Adrenal gland (tissue), 12 donors: ENCODE measurements around the gene SORCS3. TPM values are rescaled to one million over a fixed set of nuclear protein-coding genes. Genes with fewer than 3 reads are reported as not detected.

ENCODE experiments used
- DNase-seq, 7 donors: peaks; one replicate each; pipeline ENCODE4 v3.0.0-alpha.2; 2019 to 2020
- H3K27ac ChIP-seq, 5 donors: fragments of 200-600 bp; sonication (generic) in 4 of 5; 1 replicate in 3 of 5; 2 replicates in 2 of 5; pipeline versions ENCODE4 v1.5.1 to v1.8.0; 2016 to 2020; ENCODE audit warnings: mild to moderate bottlenecking in 1 of 5
- H3K27me3 ChIP-seq: fragments of 200-600 bp; 2 replicates; pipeline ENCODE4 v1.8.0; 2021
- H3K36me3 ChIP-seq, 2 donors: fragments of 200-600 bp; replicated peaks in 1 of 2; 1 replicate in 1 of 2; 2 replicates in 1 of 2; pipeline versions ENCODE4 v1.5.1 to v1.8.0; 2018 to 2022
- H3K4me1 ChIP-seq, 2 donors: fragments of 200-600 bp; replicated peaks in 1 of 2; 1 replicate in 1 of 2; 2 replicates in 1 of 2; pipeline versions ENCODE4 v1.5.1 to v1.8.0; 2018 to 2021
- H3K4me3 ChIP-seq, 4 donors: fragments of 200-600 bp; sonication (generic) in 3 of 4; one replicate each; pipeline ENCODE4 v1.5.1; 2016 to 2018
- H3K9me3 ChIP-seq, 3 donors: fragments of 200-600 bp; sonication (generic) in 1 of 3; replicated peaks in 1 of 3; 1 replicate in 2 of 3; 2 replicates in 1 of 3; pipeline versions ENCODE4 v1.5.1 to v1.8.0; 2016 to 2021
- POLR2A ChIP-seq, 2 donors: fragments of 450-650 bp; IDR thresholded peaks; one replicate each; pipeline ENCODE4 v1.6.1; 2017; ENCODE audit warnings: antibody characterized with exemption in 2 of 2, mild to moderate bottlenecking in 2 of 2, moderate library complexity in 1 of 2
- WGBS, 4 donors: extraction: QIAGEN DNeasy Blood & Tissue Kit in 2 of 4; methylation state at CpG; one replicate each; pipeline versions ENCODE4 v1.1.5 to v1.1.7; 2013 to 2017; 5-methylcytosine and 5-hydroxymethylcytosine counted together
- intact Hi-C, 2 donors: fragments of 100-400 bp; cut with DNase I; formaldehyde crosslinking; loops; one replicate each; pipeline versions ENCODE4 v1.14.1 to v1.15.0; 2022 to 2023
- polyA plus RNA-seq, 3 donors: library from polyadenylated mRNA; stranded (reverse); fragments of 200-250 nt in 2 of 3; fragments of 350-450 nt in 1 of 3; fragmentation: Illumina TruSeq in 1 of 3; extraction: RNeasy Lipid Tissue Mini Kit (QIAGEN cat#74804) in 1 of 3; gene quantifications; one replicate each; pipeline ENCODE4 v1.2.3, GENCODE V29; 2013 to 2014
- total RNA-seq, 9 donors: library from RNA; depleted of rRNA in 4 of 9; stranded (reverse); fragments of >200 nt in 4 of 9; fragments of 120-200 nt in 1 of 9; fragmentation: NEBNext Ultra II Directional in 1 of 9; extraction: Animal tissue kit (Norgen Biotek cat#: 25700) in 1 of 9; gene quantifications; one replicate each; pipeline versions ENCODE4 v1.1.0 to v1.2.4, GENCODE V29; 2013 to 2023
- TF ChIP-seq, protein P1 (sequence below), 6 experiments: fragments of 450-650 bp in 4 of 6; fragments of 200-600 bp in 2 of 6; sonication (generic) in 1 of 6; IDR thresholded peaks; 1 replicate in 5 of 6; 2 replicates in 1 of 6; pipeline versions ENCODE4 v1.5.1 to v1.8.0; 2016 to 2021; ENCODE audit warnings: antibody characterized with exemption in 6 of 6, mild to moderate bottlenecking in 2 of 6, moderate library complexity in 1 of 6
- donor health status: healthy with polysubstance abuse.
- donor health status: Bipolar disorder and iron deficiency.
- donor health status: DM: yes; HTN: yes; CAD: no.
- donor health status: DM: no; HTN: no; CAD: no.
- donor health status: DM: no; HTN: no; CAD: no.
- donor health status: DM: yes; HTN: yes; CAD: no.

The SORCS3 gene
- total and polyA plus RNA-seq, 12 donors: 0.22 to 3.4 (median 1.2) TPM; not detected in 2

GRCh38 chr10:105278439-105278838 is 637.3 kb downstream of the SORCS3 start:
- no peaks in the 10 kb centered on the region for H3K9me3 ChIP-seq
- H3K36me3 ChIP-seq: no peaks in the 10 kb centered on the region
- TF ChIP-seq, protein P1, sequence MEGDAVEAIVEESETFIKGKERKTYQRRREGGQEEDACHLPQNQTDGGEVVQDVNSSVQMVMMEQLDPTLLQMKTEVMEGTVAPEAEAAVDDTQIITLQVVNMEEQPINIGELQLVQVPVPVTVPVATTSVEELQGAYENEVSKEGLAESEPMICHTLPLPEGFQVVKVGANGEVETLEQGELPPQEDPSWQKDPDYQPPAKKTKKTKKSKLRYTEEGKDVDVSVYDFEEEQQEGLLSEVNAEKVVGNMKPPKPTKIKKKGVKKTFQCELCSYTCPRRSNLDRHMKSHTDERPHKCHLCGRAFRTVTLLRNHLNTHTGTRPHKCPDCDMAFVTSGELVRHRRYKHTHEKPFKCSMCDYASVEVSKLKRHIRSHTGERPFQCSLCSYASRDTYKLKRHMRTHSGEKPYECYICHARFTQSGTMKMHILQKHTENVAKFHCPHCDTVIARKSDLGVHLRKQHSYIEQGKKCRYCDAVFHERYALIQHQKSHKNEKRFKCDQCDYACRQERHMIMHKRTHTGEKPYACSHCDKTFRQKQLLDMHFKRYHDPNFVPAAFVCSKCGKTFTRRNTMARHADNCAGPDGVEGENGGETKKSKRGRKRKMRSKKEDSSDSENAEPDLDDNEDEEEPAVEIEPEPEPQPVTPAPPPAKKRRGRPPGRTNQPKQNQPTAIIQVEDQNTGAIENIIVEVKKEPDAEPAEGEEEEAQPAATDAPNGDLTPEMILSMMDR (IDR thresholded peaks at IDR 0.05): no peak
- TF ChIP-seq POLR2A (IDR thresholded peaks at IDR 0.05): no peak
- H3K4me3 ChIP-seq: no peak overlapping the region
- intact Hi-C loops: no loop called here
- H3K4me1 ChIP-seq: no peaks in the 10 kb centered on the region
- DNase-seq: no peak
- 85 to 96% (median 92%) methylated on average over 7 of the region's 7 CpGs for WGBS, 4 donors
- H3K27ac ChIP-seq: no peak overlapping the region
- no peaks in the 10 kb centered on the region for H3K27me3 ChIP-seq

DNA sequence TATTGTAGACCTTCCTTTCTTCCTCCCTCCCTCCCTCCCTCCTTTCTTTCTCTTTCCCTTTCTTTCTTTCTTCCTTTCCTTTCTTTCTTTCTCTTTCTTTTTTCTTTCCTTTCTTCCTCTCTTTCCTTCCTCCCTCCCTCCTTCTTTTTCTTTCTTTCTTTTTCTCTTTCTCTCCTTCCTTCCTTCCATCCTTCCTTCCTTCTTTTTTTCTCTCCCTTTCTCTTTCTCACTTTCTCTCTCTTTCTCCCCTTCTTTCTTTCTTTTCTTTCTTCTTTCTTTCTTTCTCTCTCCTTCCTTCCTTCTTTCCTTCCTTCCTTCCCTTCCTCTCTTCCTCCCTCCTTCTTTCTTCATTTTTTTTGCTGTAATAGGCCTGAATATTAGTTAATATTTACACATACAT is 638.0 kb downstream of the SORCS3 start:
- H3K27ac ChIP-seq: no peak overlapping the region
- intact Hi-C loops: no loop called here
- no peak for DNase-seq
- TF ChIP-seq, protein P1 (IDR thresholded peaks at IDR 0.05): no peak
- no peak for TF ChIP-seq POLR2A (IDR thresholded peaks at IDR 0.05)
- H3K4me1 ChIP-seq: no peaks in the 10 kb centered on the region
- H3K4me3 ChIP-seq: no peak overlapping the region
- no peaks in the 10 kb centered on the region for H3K36me3 ChIP-seq
- H3K27me3 ChIP-seq: no peaks in the 10 kb centered on the region
- no peaks in the 10 kb centered on the region for H3K9me3 ChIP-seq

DNA sequence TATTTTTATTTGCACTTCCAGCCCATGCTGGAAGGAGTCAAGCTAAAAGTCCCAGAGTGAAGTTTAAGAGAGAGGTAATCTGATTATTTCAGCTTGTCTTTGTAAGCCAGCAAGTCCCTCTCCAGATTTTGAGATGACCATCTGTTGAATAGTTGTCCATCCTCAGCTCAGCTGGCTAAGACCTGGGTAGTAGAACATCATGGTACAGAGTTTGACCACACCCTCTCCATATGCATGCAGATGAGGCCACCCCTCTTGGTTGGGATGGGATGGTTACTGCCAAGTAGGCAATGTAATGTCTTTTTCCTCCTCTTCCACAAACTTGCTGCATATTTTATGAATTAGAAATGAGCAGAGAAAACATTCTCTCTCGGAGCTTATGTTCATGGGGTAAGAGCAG is 639.8 kb downstream of the SORCS3 start:
- H3K9me3 ChIP-seq: no peaks in the 10 kb centered on the region
- H3K4me3 ChIP-seq: no peak overlapping the region
- DNase-seq: no peak
- intact Hi-C loops: no loop called here
- TF ChIP-seq, protein P1 (IDR thresholded peaks at IDR 0.05): no peak
- no peak for TF ChIP-seq POLR2A (IDR thresholded peaks at IDR 0.05)
- H3K27me3 ChIP-seq: no peaks in the 10 kb centered on the region
- H3K4me1 ChIP-seq: no peaks in the 10 kb centered on the region
- no peaks in the 10 kb centered on the region for H3K36me3 ChIP-seq
- 53 to 74% (median 68%) methylated on average over 1 of the region's 1 CpG for WGBS, 4 donors
- no peak overlapping the region for H3K27ac ChIP-seq

DNA sequence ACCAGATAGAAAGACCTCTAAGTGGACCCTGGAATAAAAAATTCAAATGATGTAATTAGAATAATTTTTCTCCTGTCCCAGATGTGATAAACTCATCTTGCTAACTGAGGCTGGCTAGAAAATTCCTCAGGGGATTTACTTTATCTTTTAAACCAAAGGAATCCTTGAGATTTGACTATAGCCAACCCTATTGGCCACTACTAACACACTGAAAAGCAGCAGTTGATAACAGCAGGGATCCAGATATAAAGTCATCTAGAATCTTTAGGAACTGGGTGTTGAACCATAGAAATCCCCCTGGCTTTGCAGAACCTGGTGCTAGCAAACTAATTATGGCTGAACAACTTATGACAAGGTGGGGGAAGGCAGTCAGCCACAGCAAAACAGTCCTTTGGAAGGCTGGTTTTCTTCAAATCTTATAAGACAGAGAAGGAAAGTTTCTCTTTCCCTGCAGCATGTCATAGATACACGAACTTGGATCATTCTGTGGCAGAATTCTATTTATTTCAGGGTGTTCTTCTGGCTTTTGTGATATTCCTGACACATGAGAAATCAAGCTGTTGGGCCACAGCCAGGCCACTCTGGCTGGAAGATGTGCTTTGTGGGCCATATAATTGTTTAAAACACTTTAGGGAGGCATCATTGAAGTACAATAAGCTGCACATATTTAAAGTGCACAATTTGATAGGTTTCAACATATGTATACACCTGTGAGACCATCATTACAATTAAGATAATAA is 643.6 kb downstream of the SORCS3 start:
- TF ChIP-seq, protein P1 (IDR thresholded peaks at IDR 0.05): no peak
- TF ChIP-seq POLR2A (IDR thresholded peaks at IDR 0.05): no peak
- Histone ChIP-seq H3K4me3 (no peak overlapping the region), H3K36me3 (no peaks in the 10 kb centered on the region), H3K27ac (no peak overlapping the region), H3K9me3 (no peaks in the 10 kb centered on the region), H3K27me3 (no peaks in the 10 kb centered on the region), H3K4me1 (no peaks in the 10 kb centered on the region)
- WGBS, 4 donors: 0 to 27% (median 19%) methylated on average over 1 of the region's 1 CpG
- intact Hi-C loops: no loop called here
- DNase-seq: no peak
